UCSD-AML1 (cell line): ENCODE results near the gene VSIG10L.

ENCODE experiments used
- DNase-seq: peaks from one replicate; lab custom pipeline; 2025; ENCODE audit not compliant: unreplicated experiment; lab: John Stamatoyannopoulos, UW

Gene VSIG10L

DNA sequence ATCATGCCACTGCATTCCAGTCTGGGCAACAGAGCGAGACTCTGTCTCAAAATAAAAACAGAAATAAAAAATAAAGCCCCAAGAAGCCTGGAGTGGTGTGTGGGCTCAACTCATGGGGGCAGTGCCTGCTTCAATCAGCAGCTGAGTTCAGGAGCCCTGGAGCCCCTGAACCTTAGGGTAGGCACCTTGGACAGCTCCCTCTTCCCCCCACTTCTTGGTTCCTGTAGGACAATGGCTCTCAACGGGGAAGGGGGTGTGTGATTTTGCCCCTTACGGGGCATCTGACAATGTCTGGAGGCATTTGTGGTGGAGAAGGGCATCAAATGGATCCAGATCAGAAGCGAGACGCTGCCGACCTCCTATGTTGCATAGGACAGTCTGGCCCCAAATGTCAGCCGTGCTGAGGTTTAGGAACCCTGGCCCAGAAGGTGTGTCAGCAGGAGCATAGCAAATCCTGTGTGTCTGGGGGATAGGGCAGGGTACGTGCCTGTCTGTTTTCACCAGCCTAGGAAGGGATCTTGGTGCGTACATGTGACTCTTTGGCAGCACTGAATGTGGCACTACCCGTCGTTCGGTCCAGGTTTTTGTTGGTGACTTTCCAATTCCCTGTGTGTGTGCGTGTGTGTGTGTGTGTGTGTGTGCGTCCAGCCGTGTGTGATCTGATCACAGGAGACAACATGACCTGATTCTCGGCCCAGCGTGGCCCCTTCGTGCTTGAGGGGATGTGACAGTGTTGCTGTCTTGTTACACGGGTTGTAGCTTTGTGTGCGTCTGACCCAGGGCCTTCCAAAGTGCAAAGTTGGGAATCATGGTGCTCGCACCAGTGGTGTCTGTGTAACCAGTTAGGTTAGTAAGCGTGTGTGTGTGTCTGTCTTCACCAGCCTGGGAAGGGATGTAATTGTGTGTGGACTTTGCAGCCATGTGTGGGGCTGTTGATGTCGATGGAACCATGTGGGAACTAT, 23.0 kb downstream of the VSIG10L start:
- DNase-seq = no peak

DNA sequence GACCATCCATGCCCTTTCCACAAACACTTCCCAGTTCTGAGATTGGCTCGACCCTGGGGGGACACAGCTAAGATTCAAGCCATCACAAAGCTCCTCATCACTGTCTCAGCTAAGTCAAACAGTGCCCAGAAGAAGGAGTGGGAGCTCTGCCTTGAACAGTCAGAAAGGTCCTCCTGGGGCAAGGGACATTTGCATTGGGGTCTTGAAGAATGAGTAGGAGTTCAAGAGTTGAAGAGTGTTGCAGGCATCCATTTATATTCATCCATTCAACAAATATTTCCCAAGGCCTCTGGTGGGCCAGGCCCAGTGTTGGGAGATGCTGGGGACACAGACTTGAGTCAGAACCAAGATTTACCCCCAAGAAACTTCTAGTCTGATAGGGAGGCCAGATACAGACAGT, 24.0 kb downstream of the VSIG10L start:
- no peak for DNase-seq

DNA sequence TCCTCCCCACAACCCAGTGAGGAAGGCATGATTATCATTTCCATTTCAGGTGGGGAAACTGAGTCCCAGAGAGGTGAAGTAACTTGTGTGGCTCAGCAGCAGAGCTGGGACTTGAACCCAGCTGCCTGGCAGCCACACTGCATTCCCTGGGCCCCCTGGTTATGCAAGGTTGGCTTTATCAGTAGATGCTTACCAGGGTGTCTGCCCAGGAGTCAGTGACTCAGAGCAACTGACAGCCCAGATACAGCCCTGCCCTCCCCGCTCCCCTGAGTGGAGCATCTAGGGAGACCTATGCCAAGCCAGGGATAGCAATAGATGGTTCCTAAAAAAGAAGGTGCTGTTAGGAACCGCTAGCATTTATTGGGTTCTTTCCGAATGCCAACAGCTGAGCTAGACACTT, 24.6 kb downstream of the VSIG10L start:
- DNase-seq = no peak

DNA sequence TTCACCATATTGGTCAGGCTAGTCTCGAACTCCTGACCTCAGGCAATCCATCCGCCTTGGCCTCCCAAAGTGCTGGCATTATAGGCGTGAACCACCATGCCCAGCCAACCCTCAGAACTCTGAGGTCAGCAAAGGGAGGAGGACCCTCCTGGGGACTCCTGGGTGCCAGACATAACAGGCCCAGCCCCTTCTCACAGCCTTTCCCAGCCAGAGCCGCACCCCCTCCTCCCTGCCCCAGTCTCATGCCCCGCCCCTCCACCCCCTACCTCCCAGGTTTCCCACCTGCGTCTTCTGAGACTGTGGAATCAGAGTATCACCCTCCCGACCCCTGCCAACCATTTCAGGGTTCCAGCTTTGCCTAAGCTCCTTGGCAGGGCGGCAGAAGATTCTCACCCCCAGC, 25.3 kb downstream of the VSIG10L start:
- DNase-seq = no peak

DNA sequence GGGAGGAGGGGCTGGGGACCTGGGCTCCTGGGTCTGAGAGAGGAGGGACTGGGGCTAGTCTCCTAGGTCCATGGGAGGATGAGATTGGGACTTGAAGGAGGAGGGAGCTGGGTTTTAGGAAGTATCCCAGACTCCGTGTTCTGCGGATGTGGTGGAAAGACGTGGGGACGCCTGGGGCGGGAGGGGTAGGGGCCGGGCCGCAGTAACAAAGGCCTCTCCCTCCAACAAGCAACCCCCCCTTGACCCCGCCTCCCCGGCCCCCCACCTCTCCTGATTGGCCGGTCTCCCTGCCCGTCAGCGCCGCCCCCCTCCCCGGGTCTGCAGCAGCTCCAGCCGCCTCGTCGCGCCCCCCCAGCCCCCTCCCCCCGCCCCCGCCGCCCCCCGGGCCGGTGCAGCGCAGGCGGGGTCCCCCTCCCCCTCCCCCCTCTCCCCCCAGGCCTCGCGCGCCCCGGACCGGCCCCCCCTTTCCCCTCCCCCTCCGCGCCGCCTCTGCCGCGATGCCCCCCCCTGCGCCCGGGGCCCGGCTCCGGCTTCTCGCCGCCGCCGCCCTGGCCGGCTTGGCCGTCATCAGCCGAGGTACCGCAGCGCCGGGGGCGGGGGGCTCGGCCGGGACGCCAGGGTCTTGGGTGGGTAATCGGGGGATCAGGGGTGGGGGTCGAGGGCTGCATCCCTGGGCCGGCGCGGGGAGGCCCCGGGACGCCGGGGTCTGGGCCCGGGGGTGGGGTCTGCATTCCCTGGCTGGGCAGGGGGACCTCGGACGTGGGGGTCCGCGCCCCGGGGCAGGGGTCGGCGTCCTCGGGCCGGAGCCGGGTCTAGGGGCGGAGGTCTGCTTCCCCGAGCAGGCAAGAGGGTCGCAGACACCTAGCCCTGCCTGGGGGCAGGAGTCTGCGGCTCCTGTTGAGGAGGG, 30.3 kb downstream of the VSIG10L start, which contains the start of gene IGLON5:
IGLON5 (plus strand) TSS at position 294 of the 907 bp plus-strand sequence; CDS start at position 498, 204 bp downstream.
- DNase-seq = no peak

DNA sequence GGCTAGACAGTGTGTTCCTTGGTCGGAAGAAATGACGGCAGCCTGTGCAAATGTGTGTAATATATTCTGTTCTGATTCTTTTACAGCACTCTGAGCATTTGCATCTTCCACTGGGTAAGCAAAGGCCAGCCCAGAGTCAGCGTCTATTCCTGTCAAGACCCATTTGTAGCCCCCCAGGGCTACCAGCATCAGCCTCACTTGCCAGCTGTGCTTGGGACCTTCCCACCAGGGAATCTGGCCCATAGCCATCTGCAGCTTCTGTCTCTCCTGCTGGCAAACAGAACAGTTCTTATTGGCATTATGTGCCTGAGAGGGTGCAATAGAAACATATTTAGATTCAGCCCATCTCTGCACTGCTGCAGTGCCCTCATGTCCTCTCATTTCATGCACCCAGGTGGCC, 36.5 kb downstream of the VSIG10L start:
- no peak for DNase-seq

DNA sequence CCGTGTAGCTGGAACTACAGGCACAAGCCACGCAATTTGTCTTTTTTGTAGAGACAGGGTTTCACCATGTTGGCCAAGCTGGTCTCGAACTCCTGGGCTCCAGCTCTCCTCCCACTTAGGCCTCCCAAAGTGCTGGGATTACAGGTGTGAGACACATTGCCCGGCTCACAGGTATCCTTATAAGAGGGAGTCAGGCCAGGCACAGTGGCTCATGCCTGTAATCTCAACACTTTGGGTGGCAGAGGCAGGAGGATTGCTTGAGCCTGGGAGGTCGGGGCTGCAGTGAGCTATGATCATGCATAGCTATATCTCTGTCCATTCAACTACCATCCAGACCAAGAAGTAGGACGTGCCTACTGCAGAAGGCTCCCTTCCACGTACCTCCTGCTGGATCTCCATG, 40.7 kb downstream of the VSIG10L start:
- no peak for DNase-seq

DNA sequence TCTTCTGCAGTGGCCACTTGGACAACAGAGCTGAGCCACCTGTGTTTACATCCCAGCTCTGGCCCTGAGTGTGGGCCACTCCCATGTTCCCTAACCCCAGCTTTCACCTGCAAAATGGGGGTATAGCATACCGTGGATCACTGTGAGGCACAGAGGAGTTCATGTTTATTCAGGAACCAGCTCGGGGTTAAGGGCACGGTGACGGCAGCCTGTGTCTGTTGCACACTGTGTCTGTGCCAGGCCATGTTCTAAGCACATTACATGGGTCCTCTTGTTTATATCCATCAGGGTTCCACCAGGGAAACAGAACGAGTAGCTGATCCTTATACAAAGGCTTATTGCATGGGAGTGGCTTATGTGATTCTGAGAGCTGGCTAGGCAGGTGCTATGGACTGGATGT, 44.5 kb downstream of the VSIG10L start:
- no peak for DNase-seq

DNA sequence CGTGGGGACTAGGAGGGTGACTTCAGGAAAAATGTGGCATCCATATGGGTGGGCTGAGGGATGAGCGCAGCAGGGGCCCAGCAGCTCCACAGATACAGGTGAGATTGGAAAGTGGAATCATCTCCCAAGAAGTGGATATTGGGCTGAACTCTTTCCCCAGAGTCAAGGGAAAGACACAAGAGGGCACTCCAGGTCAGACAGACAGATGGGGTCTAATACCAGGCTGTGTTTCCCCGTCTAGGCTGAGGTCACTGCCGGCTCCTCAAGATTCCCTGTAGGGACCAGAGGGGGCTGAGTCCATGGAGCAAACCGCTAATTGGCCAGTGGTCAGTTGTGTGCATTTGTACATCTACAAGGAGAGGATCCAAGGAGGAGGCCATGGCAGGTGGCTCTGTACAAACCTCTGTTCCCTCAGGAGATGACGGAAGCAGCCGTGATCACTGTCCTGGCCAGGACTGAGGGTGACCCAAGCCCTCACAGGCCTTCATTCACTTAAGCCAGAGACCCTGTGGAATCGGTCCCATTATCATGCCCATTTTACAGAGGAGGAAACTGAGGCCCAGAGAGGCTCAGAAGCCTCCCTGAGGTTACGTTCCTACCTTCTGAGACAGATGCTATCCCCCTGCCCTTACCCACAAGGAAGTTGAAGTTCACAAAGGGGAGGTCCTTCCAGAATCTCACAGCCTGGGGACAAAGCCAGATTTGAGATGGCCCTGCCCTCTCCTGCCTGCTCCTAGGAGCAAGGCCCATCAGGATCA, 45.4 kb downstream of the VSIG10L start:
- DNase-seq = no peak

DNA sequence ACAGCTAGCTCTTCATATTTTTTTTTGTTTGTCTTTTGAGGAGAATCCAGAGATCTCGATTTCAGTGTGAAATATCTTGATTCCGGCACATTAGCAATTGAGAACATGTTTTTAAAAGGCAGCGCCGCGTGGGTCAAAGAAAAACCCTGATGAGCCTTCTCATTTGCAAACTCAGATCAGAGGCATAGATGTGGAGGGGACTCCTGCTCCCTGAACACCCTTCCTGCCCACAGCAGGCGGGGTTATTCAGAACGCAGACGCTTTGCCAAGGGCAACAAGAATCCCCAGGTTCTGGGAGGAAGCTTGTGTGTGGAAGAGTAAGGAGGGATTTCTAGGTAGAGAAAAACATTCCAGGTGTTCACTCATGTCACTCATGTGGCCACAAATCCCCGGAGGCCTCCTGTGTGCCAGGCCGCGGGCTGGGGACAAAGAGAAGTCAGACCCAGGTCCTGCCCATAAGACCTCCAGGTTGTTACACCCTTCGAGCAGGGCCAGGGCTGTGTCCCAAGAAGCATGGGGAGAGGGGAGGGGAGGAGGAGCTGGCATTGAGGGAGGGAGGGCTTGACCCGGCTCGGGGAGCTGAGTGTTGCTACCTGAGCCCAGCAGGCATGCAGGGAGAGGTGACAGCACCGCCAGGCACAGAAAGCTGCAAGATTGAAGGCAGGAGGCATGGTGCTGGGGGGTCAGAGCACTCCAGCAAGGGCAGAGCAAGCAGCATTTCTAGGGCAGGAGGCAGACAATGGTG, 46.4 kb downstream of the VSIG10L start:
- DNase-seq = no peak

DNA sequence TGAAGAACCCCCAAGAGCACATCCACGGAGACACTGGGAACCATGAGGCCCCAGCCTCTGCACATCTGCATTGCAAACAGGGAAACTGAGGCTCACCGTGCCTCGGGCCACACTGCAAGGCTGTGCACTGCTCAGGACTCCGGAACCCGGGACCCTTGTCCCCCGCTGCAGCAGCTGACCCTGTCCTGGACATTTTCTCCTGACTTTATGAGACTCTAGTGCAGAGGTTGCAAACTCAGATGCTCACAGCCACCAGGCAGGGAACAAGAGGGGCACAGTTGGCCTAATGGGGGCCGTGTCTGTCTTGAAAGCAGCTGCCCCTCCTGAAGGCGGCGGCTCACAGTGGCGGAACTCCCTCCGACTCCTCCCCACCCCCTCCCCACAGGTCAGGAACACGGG, 47.0 kb downstream of the VSIG10L start:
- DNase-seq = no peak

DNA sequence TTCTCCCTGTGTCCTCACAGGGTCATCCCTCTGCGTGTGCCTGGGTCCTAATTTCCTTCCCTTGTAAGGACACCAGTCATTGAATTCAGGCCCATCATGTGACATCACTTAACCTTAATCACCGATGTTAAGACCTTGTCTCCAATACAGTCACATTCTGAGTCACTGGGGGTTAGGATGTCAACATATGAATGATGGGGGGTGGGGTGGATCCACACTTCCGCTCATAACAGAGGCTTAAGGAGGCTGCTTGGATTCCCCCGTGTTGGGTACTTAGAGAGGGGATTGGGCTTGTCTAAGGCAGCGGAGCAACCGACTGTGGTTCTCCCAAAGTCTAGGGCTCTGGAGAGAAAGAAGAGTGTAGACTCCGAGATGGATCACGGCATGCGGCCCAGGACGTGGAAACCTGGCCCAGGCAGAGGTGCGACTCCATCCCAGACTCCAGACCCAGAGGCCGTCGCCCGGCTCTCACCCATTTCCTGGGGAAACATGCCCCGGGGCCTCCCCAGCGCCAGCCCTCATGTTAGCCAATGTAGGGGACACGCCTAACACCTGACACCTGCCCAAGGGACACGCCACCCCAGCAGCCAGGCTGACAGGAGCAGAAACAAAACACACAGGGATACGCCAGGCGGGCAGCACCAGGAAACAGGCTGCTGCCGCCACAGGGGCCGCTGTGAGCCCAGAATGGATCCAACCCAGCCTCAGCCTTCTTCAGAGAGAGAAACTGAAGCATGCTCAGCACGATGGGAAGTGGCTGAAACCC, 47.5 kb downstream of the VSIG10L start:
- no peak for DNase-seq

DNA sequence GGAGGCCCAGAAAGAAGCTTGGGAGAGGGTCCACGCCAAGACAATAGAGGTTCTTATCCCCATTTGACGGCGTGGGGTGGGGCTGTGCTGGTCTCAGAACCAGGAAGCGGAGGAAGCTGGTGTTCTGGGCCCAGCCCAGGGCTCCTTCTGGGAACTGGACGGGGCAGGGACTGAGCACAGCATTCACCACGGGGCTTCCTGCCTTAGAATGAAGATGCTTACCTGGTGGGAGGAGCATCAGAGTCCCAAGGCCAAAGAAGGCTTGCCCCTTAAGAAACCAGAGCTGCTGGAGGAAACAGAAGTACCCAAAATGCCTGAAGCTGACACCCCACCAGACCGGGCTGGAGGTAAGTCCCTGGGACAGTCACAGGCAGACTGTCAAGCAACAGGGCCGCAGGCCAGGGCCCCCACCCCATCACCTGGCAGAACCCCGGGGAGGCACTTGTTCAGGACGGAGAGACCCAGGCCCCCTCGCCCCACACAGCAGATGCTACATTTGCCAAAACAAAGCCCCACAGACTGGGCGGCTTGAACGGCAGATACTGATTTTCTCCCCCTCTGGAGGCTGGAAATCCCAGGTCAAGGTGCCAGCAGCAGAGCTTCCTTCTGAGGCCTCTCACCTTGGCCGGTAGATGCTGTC, 48.2 kb downstream of the VSIG10L start:
- DNase-seq = no peak

DNA sequence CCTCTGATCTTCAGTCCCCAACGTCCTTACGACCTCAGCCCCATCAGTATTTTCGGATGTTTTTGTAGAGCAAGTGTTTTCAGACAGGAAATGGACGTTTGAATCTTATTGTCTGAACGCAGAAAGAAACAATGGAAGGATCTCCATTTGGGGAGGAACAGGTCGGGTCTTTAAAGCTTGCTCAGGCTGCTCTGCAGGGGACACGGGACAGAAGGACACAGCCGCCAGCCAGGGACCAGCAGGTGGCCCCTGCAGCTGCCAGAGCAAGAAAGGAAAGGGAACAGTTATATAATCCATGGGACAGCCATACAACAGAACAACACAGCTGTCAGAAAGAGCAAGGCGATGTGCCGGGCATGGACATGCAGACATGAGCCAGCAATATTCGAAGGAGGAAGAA, 49.0 kb downstream of the VSIG10L start:
- no peak for DNase-seq

DNA sequence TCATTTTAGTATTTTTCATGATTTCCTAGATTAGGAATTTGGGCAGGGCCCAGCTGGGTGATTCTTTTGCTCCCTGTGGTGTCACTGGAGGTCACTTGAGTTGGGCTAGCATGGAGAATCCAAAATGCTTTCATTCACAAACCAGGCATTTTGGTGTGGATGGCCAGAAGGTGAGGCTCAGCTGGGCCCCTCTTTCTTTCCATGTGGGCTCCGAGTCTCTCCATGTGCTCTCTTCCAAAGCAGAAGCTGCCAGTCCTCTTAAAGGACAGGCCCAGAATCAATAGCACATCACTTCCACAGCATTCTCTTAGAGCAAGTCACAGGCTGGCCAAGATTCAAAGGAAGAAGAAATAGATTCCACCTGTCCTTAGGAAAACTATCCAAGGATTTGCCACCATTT, 52.3 kb downstream of the VSIG10L start:
- DNase-seq = no peak

DNA sequence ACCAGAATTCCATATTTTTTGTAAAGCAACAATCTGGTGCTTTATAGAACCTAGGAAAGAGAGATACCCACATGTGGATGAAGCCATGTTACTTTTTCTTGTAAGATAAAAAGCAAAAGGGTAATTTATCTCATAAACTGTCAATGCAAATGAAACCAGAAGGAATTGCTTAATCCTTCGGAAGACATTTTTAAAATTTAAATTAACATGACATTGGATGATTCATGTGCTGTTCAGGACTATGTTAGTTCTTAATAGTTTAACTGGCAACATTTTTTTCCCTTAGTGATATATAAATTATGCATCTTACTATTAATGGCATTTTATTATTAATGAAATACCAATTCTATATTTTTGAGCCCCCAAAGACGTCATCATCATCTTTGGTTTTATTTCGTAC, 56.3 kb downstream of the VSIG10L start:
- no peak for DNase-seq

DNA sequence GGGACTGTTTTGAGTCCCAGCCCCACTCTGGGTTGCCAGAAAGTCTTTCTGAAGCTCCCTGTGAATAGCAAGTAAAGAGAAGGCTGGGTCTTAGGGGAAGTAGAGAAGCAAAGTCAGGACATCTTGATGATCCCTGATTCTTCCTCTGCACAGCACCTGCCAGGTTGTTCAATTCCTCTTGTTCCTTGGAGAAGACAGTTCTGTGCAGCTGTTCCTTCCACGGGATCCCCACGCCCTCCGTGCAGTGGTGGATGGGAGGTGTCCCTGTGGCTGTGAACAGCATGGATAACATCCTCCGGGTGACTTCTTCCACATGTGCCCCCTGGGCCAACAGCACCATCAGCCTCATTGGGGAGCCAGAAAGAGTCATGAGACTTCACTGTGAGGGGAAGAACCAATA, 59.6 kb downstream of the VSIG10L start:
- no peak for DNase-seq
